ENCODE measurements around the gene LDB2. TPM values are rescaled to one million over a fixed set of nuclear protein-coding genes. Genes with fewer than 3 reads are reported as not detected.

The LDB2 gene
- total and polyA plus RNA-seq, 2 donors (not counting 3 experiments of a cell fraction or from before 2014, with no cell fraction given), result 127 to 223 TPM

- H2AFZ ChIP-seq (ENCODE audit: low read depth, low read length), result no peak overlapping the region
- CTCF ChIA-PET, result no interaction called here
- H3K27me3 ChIP-seq (ENCODE audit: control insufficient read depth in 2 of 2, insufficient read depth in 2 of 2, low read length in 2 of 2), result no peaks in the 10 kb centered on the region
- DNase-seq (ENCODE audit: low read depth, low spot score) (no peak), FAIRE-seq (no peak)
- no peak overlapping the region for H3K4me3 ChIP-seq (replicated peaks in 1 of 3; ENCODE audit: insufficient read depth in 1 of 3, low read depth in 1 of 3, low read length in 3 of 3)
- H3K9me1 ChIP-seq (replicated peaks; ENCODE audit: control insufficient read depth, extremely low read depth, insufficient read depth, low read length), result no peaks in the 10 kb centered on the region
- intact Hi-C loops (cut with micrococcal nuclease), result no loop called here
- no peak for TF ChIP-seq POLR2A (IDR thresholded peaks at IDR 0.05; ENCODE audit: low read depth, low read length)
- no peak for TF ChIP-seq CTCF (IDR thresholded peaks at IDR 0.05; ENCODE audit: extremely low read depth in 1 of 2, insufficient read depth in 1 of 2, low read depth in 1 of 2, low read length in 2 of 2)
- TF ChIP-seq MYC (IDR thresholded peaks at IDR 0.05; ENCODE audit: low read depth, low read length), result no peak
- TF ChIP-seq MAX (IDR thresholded peaks at IDR 0.05; ENCODE audit: insufficient read depth, insufficient read length), result no peak
- no peak for TF ChIP-seq EZH2 (IDR thresholded peaks at IDR 0.05; ENCODE audit: borderline replicate concordance, low read depth, low read length, severe bottlenecking)
- TF ChIP-seq JUN (IDR thresholded peaks at IDR 0.05; ENCODE audit: borderline replicate concordance, insufficient read depth, insufficient read length, low read depth), result no peak
- TF ChIP-seq FOS (IDR thresholded peaks at IDR 0.05; ENCODE audit: borderline replicate concordance, insufficient read depth, low read length), result no peak
- TF ChIP-seq GATA2 (IDR thresholded peaks at IDR 0.05; ENCODE audit: insufficient read depth, insufficient read length, low read depth, low read length), result no peak
- TF ChIP-seq POLR2AphosphoS5 (IDR thresholded peaks at IDR 0.05; ENCODE audit: insufficient read depth, low read depth, low read length), result no peak
- dilution Hi-C loops (cut with MboI; ENCODE audit: extremely low pct_ligation_motif_present, low sequenced_read_pairs), result no loop called here
- POLR2A ChIA-PET, result no interaction called here
- no peak overlapping the region for H3K4me2 ChIP-seq (ENCODE audit: insufficient read depth, low read length)
- H3K79me2 ChIP-seq (ENCODE audit: control insufficient read depth, insufficient read depth, low read length), result no peaks in the 10 kb centered on the region
- no peak overlapping the region for H3K9ac ChIP-seq (replicated peaks; ENCODE audit: extremely low read depth, insufficient read depth, low read length)
- H3K9me3 ChIP-seq (replicated peaks; ENCODE audit: control insufficient read depth, insufficient read depth, low read length), result no peaks in the 10 kb centered on the region
- H3K36me3 ChIP-seq (ENCODE audit: control insufficient read depth in 2 of 2, extremely low read depth in 1 of 2, insufficient read depth in 2 of 2, low read length in 2 of 2), result peaks cover 0 to 12% of the 10 kb centered on the region in 2 experiments
- H3K4me1 ChIP-seq (ENCODE audit: control insufficient read depth, extremely low read depth, insufficient read depth, low read length), result no peaks in the 10 kb centered on the region
- H4K20me1 ChIP-seq (replicated peaks; ENCODE audit: control insufficient read depth, extremely low read depth, insufficient read depth, low read length), result no peaks in the 10 kb centered on the region
- H3K27ac ChIP-seq (ENCODE audit: insufficient read depth, low read depth, low read length), result no peak overlapping the region
- no TSS peak for BruUV-seq (replicated peaks)
Observed at GRCh38 chr4:16834814-16835213, 63.6 kb downstream of the LDB2 start.
